GM21737 (cell line): ENCODE results near the gene APOA4.
"Not testable (repeated sequence)": the region's sequence is repeated elsewhere in the genome, so short reads cannot be mapped to it uniquely, and the experiment has no call there.

Experiments used
- ATAC-seq: cut with Tn5 transposase; IDR thresholded peaks from one replicate; pipeline ENCODE4 v1.9.1; 2021; ENCODE audit warnings: mild to moderate bottlenecking, moderate library complexity; ENCODE audit not compliant: unreplicated experiment

The APOA4 gene

GRCh38 chr11:116807601-116808261 is 15.4 kb downstream of the APOA4 start:
- ATAC-seq = no peak

GRCh38 chr11:116804001-116804400 is 19.1 kb downstream of the APOA4 start:
- ATAC-seq = no peak

DNA sequence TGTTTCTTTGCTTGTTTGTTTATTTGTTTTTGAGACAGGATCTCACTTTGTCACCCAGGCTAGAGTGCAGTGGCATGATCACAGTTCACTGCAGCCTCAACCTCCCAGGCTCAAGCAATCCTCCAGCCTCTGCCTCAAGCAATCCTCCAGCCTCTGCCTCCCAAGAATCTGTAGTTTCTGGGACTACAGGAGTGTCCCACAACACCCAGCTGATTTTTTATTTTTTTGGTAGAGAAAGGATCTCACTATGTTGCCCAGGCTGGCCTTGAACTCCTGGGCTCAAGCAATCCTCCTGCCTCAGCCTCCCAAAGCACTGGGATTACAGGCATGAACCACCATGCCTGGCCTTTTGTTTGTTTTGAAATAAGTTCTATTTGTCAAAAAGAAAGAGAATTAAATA is 21.4 kb downstream of the APOA4 start:
- not testable (repeated sequence) for ATAC-seq

DNA sequence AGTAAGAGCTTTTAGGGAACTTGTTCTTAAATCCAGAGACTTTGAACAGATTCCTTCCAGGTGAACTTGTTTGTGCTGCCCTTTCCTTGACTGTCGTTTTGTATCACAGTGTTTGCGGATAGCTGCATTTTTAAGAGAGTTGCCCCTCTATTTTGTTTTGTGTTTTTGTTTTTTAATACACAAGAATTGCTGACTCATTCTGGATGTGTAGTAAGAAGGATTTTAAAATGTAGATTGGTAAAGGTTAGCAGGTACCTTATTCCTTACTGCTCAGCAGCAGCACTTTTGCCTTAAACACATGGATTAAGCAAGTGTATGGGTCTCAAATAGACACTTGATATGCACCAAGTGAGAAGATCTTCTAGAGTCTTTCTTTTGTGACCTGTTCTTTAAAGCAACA is 22.5 kb downstream of the APOA4 start:
- no peak for ATAC-seq

GRCh38 chr11:116798368-116798767 is 24.7 kb downstream of the APOA4 start:
- no peak for ATAC-seq

- ATAC-seq = no peak
Measured at GRCh38 chr11:116797816-116798215, 25.3 kb downstream of the APOA4 start.

- no peak for ATAC-seq
Measured at GRCh38 chr11:116796548-116796947, 26.6 kb downstream of the APOA4 start.

GRCh38 chr11:116794851-116795250 is 28.3 kb downstream of the APOA4 start:
- ATAC-seq = no peak

GRCh38 chr11:116793772-116794097 is 29.4 kb downstream of the APOA4 start:
- ATAC-seq = no peak

- ATAC-seq = no peak
Measured at GRCh38 chr11:116792869-116793771, 30.0 kb downstream of the APOA4 start.

- no peak for ATAC-seq
Measured at GRCh38 chr11:116792144-116792868, 30.8 kb downstream of the APOA4 start.

GRCh38 chr11:116791813-116792143 is 31.3 kb downstream of the APOA4 start, which contains the start of gene APOA5:
APOA5 (minus strand) TSS chr11:116791879; CDS start chr11:116791860, 19 bp downstream.
- ATAC-seq = no peak

GRCh38 chr11:116791002-116791812 is 31.9 kb downstream of the APOA4 start:
- no peak for ATAC-seq

GRCh38 chr11:116790167-116791001 is 32.7 kb downstream of the APOA4 start:
- no peak for ATAC-seq

DNA sequence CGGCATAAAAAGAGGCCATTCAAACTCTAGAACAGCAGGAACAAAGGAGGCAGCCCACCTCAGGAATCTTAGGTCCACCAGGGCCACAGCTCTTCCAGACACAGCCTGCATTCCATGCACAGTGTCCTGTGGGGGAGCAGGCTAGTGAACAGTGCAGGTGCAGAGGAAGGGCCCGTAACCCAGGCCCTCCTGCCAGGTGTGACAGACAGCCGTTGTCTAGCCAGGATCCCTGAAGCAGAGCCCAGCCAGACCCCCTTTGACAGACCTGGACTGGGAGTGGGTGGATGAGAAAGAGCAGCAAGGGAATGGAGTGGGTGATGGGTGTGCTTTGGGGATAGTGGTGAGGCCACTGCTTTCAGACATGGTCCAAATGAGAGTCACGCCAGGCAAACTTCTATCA is 34.1 kb downstream of the APOA4 start:
- ATAC-seq = no peak

DNA sequence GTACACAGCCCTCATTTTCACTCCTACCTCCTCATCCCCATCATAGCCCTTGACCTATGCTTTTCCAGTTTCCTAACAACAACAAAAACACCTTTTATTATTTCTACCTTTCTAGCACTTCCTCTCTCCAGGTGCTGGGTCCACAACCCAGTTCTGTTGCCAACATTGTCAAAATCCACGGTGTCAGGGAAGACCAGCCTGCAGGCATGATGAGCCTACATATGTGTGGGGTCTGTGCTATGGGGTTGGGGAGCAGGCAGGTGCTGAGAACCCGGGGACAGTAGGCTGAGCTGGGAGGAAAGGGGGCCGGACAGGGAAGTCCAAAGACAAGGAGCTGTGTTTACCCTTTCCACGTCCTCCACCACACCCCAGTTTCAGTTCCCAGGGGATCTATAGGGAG is 34.6 kb downstream of the APOA4 start:
- no peak for ATAC-seq

DNA sequence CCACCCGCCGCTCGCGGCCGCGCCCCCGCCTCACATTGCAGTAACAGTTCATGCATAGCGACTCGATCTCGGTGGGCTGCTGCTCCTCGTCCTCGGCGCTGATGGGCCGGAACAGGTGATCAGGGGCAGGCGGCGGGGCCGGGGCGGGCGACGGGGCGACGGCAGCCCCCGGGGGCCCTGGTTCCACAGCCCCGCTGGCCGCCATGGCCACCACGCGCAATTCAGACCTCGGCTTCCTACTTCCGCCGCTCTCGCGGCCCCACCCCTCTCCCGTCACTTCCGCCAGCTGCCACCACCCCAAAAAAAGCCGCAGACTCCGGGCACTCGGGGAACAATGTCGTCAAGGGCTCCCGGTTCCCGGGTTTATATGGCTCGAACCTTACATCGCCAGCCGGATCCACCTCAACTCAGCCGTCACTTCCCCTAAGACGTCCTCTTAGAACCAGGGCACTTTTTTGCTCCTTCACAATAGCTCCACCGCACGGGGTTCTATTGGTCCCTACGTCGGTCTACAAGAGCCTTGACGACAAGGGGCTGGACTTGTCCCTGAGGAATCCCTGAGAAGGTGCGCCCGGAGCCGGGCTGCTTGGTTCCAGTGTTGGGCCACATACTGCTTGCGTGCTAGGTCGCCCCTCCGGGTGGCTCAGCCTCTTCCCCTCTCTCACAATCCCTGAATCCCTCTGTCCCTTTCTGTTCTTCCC is 35.2 kb downstream of the APOA4 start, which contains the start of gene ZPR1:
TSS of gene ZPR1 (minus strand) at position 238 of the 701 bp plus-strand sequence. CDS start at position 205, 33 bp downstream.
- ATAC-seq = peak; percentile 84

GRCh38 chr11:116787436-116787785 is 35.7 kb downstream of the APOA4 start:
- ATAC-seq = no peak

- ATAC-seq = no peak
Measured at GRCh38 chr11:116786966-116787365, 36.1 kb downstream of the APOA4 start.
